ENCODE data around the gene MKX. TPM values are rescaled to one million over a fixed set of nuclear protein-coding genes. Genes with fewer than 3 reads are reported as not detected.

MKX gene
- total RNA-seq, 1 donor: 6.5 TPM

DNA sequence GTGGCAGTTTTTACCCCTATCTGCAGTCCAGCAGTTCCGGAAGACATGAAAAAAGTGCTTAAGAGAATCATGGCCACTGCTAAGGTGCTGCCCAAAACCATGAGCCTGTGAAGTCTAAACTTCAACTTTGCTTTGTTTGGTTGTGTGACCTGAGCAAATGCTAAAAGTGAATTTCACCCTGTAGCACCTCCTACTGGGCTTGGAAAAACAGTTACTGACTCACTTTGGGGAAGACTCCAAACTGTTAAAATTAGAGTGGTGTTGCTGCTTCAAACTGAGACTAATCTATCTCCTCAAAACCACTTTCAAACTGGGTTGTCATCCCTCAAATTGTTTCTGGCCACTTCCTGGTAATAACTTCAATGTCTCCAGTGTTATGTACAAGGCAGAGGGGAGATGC lies 21.3 kb downstream of the MKX start:
- Histone ChIP-seq H3K27ac (ENCODE audit: low read depth, low read length) (peak overlapping the region; percentile 58), H3K9me3 (ENCODE audit: low read depth, low read length) (no peaks in the 10 kb centered on the region), H3K27me3 (ENCODE audit: insufficient read depth, low read length) (no peaks in the 10 kb centered on the region), H3K4me3 (ENCODE audit: insufficient read depth, low read length) (no peak overlapping the region), H3K4me2 (ENCODE audit: insufficient read depth, low read length) (peak overlapping the region; percentile 60), H3K4me1 (ENCODE audit: insufficient read depth, low read length) (peaks cover 44% of the 10 kb centered on the region), H2AFZ (ENCODE audit: low read length) (peak overlapping the region; percentile 77), H3K79me2 (ENCODE audit: insufficient read depth, low read length) (no peaks in the 10 kb centered on the region), H3K36me3 (ENCODE audit: insufficient read depth, low read length) (no peaks in the 10 kb centered on the region), H4K20me1 (ENCODE audit: insufficient read depth, low read length) (no peaks in the 10 kb centered on the region)
- no peak for DNase-seq (ENCODE audit: insufficient read length, low spot score, missing footprints)
- TF ChIP-seq, protein P1, sequence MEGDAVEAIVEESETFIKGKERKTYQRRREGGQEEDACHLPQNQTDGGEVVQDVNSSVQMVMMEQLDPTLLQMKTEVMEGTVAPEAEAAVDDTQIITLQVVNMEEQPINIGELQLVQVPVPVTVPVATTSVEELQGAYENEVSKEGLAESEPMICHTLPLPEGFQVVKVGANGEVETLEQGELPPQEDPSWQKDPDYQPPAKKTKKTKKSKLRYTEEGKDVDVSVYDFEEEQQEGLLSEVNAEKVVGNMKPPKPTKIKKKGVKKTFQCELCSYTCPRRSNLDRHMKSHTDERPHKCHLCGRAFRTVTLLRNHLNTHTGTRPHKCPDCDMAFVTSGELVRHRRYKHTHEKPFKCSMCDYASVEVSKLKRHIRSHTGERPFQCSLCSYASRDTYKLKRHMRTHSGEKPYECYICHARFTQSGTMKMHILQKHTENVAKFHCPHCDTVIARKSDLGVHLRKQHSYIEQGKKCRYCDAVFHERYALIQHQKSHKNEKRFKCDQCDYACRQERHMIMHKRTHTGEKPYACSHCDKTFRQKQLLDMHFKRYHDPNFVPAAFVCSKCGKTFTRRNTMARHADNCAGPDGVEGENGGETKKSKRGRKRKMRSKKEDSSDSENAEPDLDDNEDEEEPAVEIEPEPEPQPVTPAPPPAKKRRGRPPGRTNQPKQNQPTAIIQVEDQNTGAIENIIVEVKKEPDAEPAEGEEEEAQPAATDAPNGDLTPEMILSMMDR (IDR thresholded peaks at IDR 0.05; ENCODE audit: extremely low read depth, low read depth, low read length): peak; percentile 61

DNA sequence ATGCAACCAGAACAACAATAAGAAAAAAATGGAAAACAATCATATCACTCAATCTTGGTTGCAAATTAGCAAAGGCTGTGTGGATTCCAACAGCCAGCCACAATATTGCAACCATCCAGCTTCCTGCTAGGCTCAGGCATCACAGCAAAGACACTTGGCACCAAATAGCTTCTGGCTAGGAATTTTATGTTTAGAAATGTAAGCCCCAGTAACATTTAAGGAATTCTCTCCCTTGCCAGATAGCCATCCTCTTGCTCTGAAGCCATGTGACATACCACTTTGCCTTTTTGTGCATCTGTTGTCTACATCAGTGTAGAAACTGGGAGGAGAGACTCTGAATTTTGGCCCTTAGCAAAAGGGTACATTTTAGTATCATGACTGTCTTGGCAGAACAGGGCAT lies 22.2 kb downstream of the MKX start:
- H3K36me3 ChIP-seq (ENCODE audit: insufficient read depth, low read length): no peaks in the 10 kb centered on the region
- H3K27ac ChIP-seq (ENCODE audit: low read depth, low read length): peak overlapping the region; percentile 58
- peaks cover 42% of the 10 kb centered on the region for H3K4me1 ChIP-seq (ENCODE audit: insufficient read depth, low read length)
- no peak overlapping the region for H3K4me3 ChIP-seq (ENCODE audit: insufficient read depth, low read length)
- H3K27me3 ChIP-seq (ENCODE audit: insufficient read depth, low read length): no peaks in the 10 kb centered on the region
- peak; percentile 69 for DNase-seq (ENCODE audit: insufficient read length, low spot score, missing footprints)
- TF ChIP-seq, protein P1 (IDR thresholded peaks at IDR 0.05; ENCODE audit: extremely low read depth, low read depth, low read length): no peak
- H3K4me2 ChIP-seq (ENCODE audit: insufficient read depth, low read length): peak overlapping the region; percentile 60
- H3K79me2 ChIP-seq (ENCODE audit: insufficient read depth, low read length): no peaks in the 10 kb centered on the region
- no peak overlapping the region for H2AFZ ChIP-seq (ENCODE audit: low read length)
- H4K20me1 ChIP-seq (ENCODE audit: insufficient read depth, low read length): no peaks in the 10 kb centered on the region
- no peaks in the 10 kb centered on the region for H3K9me3 ChIP-seq (ENCODE audit: low read depth, low read length)

DNA sequence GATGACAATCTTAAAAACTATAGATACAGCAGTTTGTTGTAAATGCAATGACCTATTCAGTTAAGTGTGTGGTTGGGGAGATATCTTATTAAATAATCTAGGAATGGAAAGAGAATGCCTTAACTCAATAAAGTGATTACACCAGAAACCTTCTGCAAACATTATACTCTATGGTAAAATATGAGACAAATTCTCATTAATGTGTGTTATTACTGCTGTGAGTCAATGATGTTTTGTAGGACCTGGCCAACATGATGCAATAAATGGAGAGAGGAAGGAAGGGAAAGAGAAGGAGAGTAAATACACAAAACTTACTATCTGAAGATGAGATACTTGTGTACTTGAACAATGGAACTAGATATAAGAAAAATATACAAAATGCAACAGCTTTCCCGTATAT lies 25.1 kb downstream of the MKX start:
- Histone ChIP-seq H3K36me3 (ENCODE audit: insufficient read depth, low read length) (no peaks in the 10 kb centered on the region), H3K4me3 (ENCODE audit: insufficient read depth, low read length) (no peak overlapping the region), H3K27me3 (ENCODE audit: insufficient read depth, low read length) (no peaks in the 10 kb centered on the region), H4K20me1 (ENCODE audit: insufficient read depth, low read length) (no peaks in the 10 kb centered on the region), H3K4me2 (ENCODE audit: insufficient read depth, low read length) (no peak overlapping the region), H2AFZ (ENCODE audit: low read length) (no peak overlapping the region), H3K9me3 (ENCODE audit: low read depth, low read length) (no peaks in the 10 kb centered on the region), H3K4me1 (ENCODE audit: insufficient read depth, low read length) (peaks cover 32% of the 10 kb centered on the region), H3K27ac (ENCODE audit: low read depth, low read length) (no peak overlapping the region), H3K79me2 (ENCODE audit: insufficient read depth, low read length) (no peaks in the 10 kb centered on the region)
- DNase-seq (ENCODE audit: insufficient read length, low spot score, missing footprints): no peak
- TF ChIP-seq, protein P1 (IDR thresholded peaks at IDR 0.05; ENCODE audit: extremely low read depth, low read depth, low read length): no peak

DNA sequence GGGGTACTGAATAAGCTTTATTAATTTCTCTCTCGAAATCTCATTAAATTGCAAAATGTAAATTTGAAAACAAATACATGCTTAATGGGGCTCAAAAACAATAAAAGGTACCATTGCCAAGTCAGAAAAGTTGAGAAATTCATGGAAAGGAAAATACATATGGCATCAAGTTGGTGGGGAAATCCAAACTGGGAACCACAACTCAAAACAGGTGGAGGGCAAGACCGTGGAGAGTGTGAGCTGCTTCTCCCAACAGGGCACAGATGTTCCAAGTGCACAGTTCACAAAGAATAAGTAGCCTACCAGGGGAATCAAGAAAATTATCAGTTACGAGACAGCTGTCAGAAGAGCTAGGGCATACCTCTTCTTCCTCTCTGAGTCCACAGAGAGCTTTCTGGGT lies 26.6 kb downstream of the MKX start:
- H3K4me1 ChIP-seq (ENCODE audit: insufficient read depth, low read length): peaks cover 35% of the 10 kb centered on the region
- no peak for DNase-seq (ENCODE audit: insufficient read length, low spot score, missing footprints)

More for the DNA sequence above, 26.6 kb downstream of the MKX start:
- H3K36me3 ChIP-seq (ENCODE audit: insufficient read depth, low read length): no peaks in the 10 kb centered on the region
- no peaks in the 10 kb centered on the region for H3K27me3 ChIP-seq (ENCODE audit: insufficient read depth, low read length)
- no peaks in the 10 kb centered on the region for H3K9me3 ChIP-seq (ENCODE audit: low read depth, low read length)
- TF ChIP-seq, protein P1 (IDR thresholded peaks at IDR 0.05; ENCODE audit: extremely low read depth, low read depth, low read length): no peak
- no peak overlapping the region for H3K4me2 ChIP-seq (ENCODE audit: insufficient read depth, low read length)
- H3K4me3 ChIP-seq (ENCODE audit: insufficient read depth, low read length): no peak overlapping the region
- no peaks in the 10 kb centered on the region for H4K20me1 ChIP-seq (ENCODE audit: insufficient read depth, low read length)
- H3K79me2 ChIP-seq (ENCODE audit: insufficient read depth, low read length): no peaks in the 10 kb centered on the region
- no peak overlapping the region for H3K27ac ChIP-seq (ENCODE audit: low read depth, low read length)
- H2AFZ ChIP-seq (ENCODE audit: low read length): no peak overlapping the region
